D721Med (cell line): ENCODE measurements around the gene FGFBP1.

Experiments used
- DNase-seq: peaks from one replicate; pipeline ENCODE4 v3.0.0; 2011; ENCODE audit warnings: low spot score; ENCODE audit not compliant: insufficient read length
- FAIRE-seq: peaks from 2 replicates; lab custom pipeline; 2011; peaks lifted over from hg19 to GRCh38; lab: Jason Lieb, UNC
- CTCF ChIP-seq: IDR thresholded peaks from 2 replicates; pipeline ENCODE4 v1.5.1; 2012; ENCODE audit warnings: mild to moderate bottlenecking, control low read depth; ENCODE audit not compliant: insufficient read depth; ENCODE audit errors: missing control alignments

Gene FGFBP1

DNA sequence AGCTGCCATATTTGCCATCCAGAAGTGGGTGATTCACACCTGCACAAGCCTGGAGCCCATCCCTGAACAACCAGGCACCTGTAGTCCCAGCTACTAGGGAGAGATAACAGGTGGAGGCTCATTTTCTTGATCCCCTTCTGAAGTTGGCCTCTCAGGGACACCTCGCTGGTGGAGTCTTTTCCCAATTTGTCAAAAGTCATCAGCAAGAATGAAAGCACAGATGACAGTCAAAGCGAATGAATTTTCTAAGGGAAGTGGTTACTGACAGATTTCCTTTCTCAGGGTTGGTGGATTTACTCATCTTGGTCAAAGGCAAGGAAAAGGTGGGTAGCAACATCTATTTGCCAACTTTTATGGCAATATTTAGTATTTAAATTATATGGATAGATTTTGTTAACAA, 36.5 kb downstream of the FGFBP1 start:
- no peak for FAIRE-seq
- no peak for DNase-seq
- no peak for TF ChIP-seq CTCF

DNA sequence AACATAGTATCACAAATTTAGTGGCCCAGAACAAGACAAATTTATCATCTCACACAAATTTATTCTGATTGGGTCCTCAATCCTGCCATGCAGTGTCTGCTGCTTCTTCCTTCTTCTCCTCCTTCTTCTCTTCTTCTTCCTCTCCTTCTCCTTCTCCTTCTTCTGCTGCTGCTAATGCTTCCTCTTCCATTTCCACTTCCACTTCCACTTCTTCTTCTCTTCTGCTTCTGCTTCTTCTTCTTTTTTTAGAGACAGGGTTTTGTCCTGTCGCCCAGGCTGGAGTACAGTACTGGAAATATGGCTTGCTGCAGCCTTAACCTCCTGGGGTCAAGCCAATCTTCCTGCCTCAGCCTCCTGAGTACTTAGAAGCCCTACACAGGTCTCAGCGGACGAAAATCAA, 37.5 kb downstream of the FGFBP1 start:
- FAIRE-seq (no peak), DNase-seq (no peak)
- no peak for TF ChIP-seq CTCF

GRCh38 chr4:15899511-15899910, 39.0 kb downstream of the FGFBP1 start:
- FAIRE-seq (no peak), DNase-seq (no peak)
- TF ChIP-seq CTCF, result no peak

DNA sequence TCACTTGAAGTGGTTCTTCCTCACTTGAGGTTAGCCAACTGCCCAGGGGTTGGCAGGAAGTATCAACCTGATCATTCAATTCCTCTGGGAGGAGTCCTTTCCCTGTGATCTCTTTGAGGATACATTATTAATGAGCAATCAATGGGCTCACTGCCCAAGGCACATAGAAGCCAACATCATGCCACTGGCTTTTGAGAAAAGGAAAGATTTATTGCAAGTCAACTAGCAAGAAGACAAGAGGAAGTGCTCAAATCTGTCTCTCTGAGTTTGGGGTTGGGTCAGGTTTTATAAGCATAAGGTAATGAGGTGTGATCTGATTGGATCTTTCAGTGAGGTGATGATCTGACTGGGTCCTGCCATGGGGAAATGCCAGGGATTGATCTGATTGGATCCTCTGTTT, 39.6 kb downstream of the FGFBP1 start:
- no peak for FAIRE-seq
- TF ChIP-seq CTCF, result no peak
- no peak for DNase-seq

DNA sequence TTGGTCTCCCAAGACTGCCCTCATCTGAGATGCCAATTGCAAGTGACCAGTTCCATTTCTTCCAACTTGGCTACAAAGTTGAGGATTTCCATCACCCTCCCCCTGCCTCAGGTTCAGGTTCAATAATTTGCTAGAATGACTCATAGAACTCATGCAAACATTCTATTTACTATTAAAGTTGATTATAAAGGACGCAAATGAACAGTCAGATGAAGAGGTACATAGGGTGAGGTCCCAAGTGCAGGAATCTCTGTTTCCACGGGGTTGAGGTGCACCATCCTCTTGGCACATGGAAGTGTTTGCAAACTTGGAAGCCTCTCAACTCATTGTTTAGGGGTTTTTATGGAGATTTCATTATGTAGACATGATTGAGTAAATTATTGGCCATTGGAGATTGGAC, 41.0 kb downstream of the FGFBP1 start:
- no peak for DNase-seq
- no peak for FAIRE-seq
- TF ChIP-seq CTCF, result no peak

- TF ChIP-seq CTCF, result no peak
- FAIRE-seq, result no peak
- no peak for DNase-seq
Measured at GRCh38 chr4:15894921-15895916, 43.3 kb downstream of the FGFBP1 start.

- TF ChIP-seq CTCF, result no peak
- FAIRE-seq, result no peak
- DNase-seq, result no peak
Measured at GRCh38 chr4:15894393-15894792, 44.1 kb downstream of the FGFBP1 start.
